Activated CD8-positive, alpha-beta memory T cell treated with anti-CD3 and anti-CD28 coated beads, Interleukin-2, amount 50 U/mL, for 24 hours (primary cell): ENCODE measurements around the gene CNTNAP2.

ENCODE experiments used
- DNase-seq: peaks from one replicate; pipeline ENCODE4 v3.0.0-alpha.2; 2020; ENCODE audit errors: extremely low read depth

The CNTNAP2 gene

DNA sequence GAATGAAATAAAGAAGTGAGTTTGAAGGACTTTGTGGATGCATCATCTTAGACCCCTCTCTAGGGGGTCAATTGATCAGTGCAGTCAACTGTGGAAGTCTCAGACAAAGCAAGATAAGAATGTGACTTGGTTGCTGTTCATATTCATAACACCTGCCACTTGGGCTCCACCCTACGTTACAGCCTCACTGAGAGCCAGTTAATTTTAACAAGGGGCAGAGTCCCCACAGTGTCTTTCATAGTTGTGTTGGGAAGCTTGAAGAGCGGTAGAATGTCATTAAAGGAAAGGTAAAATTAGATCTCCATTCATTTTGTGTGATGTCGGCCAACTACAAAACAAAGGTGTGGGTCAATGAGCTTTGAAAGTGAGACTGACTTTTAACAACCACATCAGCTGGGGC is 2031.9 kb downstream of the CNTNAP2 start:
- no peak for DNase-seq

DNA sequence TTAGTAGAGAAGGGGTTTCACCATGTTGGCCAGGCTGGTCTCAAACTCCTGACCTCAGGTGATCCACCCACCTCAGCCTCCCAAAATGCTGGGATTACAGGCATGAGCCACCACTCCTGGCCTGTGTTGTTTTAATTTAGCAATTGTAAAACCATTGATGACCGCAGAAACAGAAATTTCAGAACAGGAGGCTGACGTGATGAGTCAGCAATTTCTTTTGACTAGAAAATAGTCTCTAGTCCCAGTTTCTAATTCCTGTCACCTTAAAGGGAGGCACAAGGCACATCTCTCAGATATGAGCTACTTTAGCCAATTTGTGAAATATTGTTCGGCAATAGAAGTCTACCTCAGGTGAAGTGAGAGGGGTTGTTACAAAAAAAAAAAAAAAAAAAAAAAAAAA is 2033.1 kb downstream of the CNTNAP2 start:
- no peak for DNase-seq

- DNase-seq = no peak
These were observed 2035.2 kb downstream of the CNTNAP2 start for GRCh38 chr7:148151778-148152177.

DNA sequence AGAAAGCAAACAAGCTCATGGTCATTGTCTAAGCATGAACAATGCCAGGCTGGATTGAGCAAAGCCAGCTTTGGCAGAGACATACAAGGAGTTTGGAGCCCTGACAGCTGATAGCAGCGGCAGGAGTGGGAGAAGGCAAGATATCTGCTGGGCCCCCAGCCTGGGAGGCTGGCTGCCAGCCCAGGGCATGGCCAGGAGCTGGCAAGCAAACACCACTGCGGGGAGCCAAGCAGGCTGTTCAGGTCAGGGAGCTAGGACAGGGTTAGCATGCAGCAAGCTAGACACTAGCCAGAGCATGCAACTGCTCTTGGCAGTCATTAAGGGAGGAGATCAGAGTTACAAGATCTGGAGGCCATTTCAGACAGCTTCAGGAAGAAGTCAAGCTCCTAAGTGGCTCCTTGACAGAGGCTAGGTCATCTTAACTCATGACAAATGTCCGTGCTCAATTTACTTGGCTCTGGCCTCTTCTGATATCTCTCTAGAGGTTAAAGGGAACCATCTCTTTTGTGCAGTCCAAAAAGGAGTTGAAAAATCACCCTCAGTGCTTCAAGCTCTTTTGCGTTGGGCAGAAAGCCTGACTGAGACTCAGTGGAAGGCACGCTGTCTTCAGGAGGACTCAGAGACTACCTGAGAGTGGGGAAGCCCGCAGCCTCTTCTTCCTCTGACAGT is 2037.1 kb downstream of the CNTNAP2 start:
- DNase-seq = no peak

GRCh38 chr7:148155000-148155399 is 2038.4 kb downstream of the CNTNAP2 start:
- DNase-seq = no peak

DNA sequence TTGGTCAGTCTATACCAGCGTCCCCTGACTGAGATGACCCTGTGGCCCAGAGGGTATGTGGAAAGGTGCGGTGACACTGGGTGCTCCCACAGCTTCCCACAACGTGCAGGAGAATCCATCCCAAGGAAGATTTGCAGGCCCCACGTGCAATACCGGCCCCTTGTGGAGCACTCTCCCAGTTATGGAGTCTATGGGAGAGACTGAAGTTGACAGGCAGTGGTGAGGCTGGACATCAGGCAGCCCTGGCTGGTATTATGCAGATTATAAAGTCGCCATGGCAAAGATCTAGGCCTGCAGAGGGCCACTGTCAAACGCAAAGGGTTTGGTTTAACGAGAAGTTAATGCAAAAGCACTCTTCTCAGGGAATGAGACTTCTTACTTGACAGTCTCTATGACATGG is 2039.2 kb downstream of the CNTNAP2 start:
- no peak for DNase-seq

DNA sequence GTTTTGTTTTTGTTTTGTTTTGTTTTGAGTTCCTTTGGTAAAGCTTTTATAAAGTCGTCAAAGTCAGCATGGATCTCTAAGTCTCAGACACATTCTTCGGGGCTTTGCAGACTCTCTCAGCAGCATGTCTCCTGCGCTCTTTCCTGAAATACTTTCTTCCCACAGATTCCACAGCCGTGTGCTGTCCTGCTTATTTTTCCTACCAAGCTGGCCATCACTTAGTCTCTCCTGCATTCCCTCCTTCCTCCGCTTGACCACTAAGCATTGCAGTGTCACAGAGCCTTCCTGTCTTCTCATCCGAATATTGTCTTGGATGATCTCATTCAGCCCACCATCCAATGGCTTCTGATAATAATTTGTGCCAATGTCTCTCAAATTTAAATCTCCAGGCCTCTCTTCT is 2039.6 kb downstream of the CNTNAP2 start:
- no peak for DNase-seq

GRCh38 chr7:148159331-148159730 is 2042.7 kb downstream of the CNTNAP2 start:
- no peak for DNase-seq

DNA sequence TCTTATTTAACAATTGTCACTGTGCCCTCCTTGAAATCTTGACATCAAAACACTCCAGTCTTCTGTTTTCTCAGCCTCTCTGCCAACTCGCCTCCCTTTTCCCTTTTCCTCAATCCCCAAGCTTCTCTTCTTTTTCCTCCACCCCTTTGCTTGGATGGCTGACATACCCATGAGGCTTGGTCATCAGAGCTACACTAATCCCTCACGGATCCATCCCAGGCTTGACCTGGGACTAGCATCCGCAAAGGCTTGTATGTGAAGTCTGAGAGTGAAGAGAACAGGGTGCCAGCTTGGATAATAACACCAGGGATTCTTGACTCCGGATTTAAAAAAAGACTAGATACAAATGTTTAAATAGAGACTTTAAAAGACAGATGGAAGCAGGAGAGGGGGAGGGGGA is 2045.2 kb downstream of the CNTNAP2 start:
- no peak for DNase-seq

GRCh38 chr7:148162808-148163207 is 2046.2 kb downstream of the CNTNAP2 start:
- DNase-seq = no peak

- no peak for DNase-seq
These were observed 2046.6 kb downstream of the CNTNAP2 start for GRCh38 chr7:148163246-148163645.

DNA sequence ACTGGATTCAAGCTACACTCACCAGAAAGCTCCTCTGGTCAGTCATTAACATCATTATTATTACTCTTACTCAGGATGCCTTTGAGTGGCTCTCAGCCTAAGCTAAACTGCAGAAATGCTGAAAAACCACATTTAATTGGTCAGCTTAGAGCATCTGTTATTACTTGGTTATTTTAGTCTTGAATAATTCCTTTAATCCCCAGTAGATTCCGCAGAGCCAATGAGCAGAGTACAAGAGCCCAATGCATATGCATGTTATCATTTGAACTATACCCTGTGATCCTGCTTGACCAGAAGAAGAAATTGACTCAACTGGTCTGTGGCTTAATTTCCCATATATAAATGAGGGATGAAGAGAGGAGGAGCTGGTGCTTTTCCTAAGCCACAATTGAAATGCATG is 2056.3 kb downstream of the CNTNAP2 start:
- DNase-seq = no peak

- no peak for DNase-seq
These were observed 2056.8 kb downstream of the CNTNAP2 start for GRCh38 chr7:148173369-148173768.

GRCh38 chr7:148174376-148174775 is 2057.8 kb downstream of the CNTNAP2 start:
- no peak for DNase-seq

DNA sequence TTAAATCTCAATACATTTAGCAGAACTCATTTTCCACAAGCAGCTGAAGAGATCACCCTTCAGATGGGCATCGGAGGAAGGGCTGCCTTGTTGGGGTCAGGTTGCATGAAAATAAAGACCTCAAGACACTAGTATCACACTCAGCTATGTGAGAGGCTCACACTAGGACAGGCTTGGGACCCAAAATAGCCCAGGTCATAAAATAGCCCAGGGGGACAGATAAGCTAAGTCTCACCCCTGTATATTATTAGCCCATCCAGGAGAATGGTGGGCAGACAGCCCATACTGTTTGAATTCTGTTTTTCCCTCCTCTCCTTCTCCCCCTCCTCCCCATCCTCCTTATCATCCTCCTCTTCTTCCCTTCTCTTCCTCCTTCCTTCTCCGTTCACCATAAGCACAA is 2058.9 kb downstream of the CNTNAP2 start:
- no peak for DNase-seq

GRCh38 chr7:148177972-148178371 is 2061.4 kb downstream of the CNTNAP2 start:
- DNase-seq = no peak

GRCh38 chr7:148180075-148180474 is 2063.5 kb downstream of the CNTNAP2 start:
- DNase-seq = no peak

- DNase-seq = no peak
These were observed 2065.7 kb downstream of the CNTNAP2 start for GRCh38 chr7:148182264-148182663.

DNA sequence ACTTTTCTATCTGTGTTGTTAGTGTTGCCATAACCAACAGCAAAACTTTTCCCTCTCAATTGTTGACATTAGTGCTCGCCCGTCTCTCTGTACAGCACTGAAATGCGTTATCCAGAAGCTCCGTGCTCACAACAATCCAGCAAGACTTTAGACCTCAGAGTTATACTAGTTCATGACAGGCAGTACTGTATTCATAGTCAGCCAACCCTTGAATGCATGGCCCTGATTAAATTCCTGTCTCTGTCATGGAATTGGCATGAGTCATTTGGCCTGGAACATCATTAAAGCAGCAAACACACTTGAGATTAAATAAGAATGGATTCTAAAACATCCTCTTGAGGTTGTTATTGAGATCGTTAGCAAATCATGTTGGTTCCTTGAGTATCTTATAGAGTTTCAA is 2068.4 kb downstream of the CNTNAP2 start:
- DNase-seq = no peak

- DNase-seq = no peak
These were observed 2070.9 kb downstream of the CNTNAP2 start for GRCh38 chr7:148187471-148187870.

DNA sequence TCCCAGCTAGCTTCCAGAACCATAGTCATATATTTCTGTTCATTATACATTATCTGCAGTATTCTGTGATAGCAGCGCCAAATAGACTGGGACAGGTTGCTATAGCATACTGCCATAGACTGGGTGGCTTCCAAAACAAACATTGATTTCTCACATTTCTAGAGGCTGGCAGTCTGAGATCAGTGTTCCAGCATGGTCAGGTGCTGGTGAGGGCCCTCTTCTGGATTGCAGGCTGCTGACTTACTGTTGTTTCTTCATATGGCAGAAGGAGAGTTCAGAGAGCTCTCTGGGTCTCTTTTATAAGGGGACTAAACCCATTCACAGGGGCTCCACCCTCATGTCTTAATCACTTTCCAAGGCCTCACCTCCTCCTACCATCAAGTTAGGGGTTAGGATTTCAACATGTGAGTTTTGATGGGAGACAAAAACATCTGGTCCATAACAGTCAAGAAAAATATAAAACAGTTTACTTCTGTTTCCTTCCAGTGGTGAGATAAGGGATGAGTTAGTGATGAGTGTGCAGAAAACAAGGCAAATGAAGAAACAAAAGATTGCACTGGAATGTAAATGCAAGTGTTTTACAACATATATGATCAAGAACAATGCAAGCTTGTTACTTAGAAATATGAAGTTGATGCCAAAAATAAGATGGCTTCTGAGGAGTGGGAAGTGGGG is 2074.9 kb downstream of the CNTNAP2 start:
- DNase-seq = no peak

DNA sequence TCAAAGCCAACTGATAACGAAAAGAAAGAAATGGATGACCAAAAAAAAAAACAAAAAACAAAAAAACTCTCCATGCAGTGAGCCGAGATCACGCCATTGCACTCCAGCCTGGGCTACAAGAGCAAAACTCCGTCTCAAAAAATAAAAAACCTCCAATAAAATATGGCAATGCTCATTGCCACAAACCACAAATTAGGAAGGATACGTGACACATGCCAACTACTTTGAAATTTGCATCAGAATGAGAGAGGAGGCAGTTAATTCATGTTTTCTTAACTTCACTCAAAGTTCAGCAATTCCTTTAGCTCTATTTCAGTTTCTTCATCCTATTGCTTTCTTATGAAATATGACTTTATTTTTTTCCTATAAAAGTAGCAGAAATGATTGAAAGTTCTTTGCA is 2075.9 kb downstream of the CNTNAP2 start:
- DNase-seq = no peak

GRCh38 chr7:148201992-148202391 is 2085.4 kb downstream of the CNTNAP2 start:
- DNase-seq = no peak
